ENCODE measurements around the gene ALG12. TPM values are rescaled to one million over a fixed set of nuclear protein-coding genes. Genes with fewer than 3 reads are reported as not detected.

Gene ALG12
- polyA plus RNA-seq, 3 donors: 7.2 to 9.5 (median 9.0) TPM

DNA sequence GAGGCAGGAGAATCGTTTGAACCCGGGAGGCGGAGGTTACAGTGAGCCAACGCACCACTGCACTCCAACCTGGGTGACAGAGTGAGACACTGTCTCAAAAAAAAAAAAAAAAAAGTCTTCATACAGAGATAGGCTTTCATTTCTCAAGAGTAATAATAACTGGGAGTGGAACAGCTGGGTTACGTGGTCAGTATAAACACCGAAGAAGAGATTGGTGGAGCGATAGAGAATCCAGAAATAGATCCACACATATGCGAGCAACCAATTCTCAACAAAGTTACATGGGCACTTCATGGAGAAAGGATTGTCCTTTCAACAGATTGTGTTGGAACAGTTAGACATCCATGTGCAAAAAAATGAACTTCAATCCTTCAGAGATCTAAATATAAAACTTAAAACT lies 40.0 kb downstream of the ALG12 start:
- Mint-ChIP-seq H3K4me3 (no peak overlapping the region), H3K9me3 (peaks cover 8 to 27% (median 17%) of the 10 kb centered on the region in 7 donors), H3K36me3 (peaks cover 30 to 56% of the 10 kb centered on the region in 2 donors), H3K27me3 (ENCODE audit: low read depth in 3 of 3) (peaks cover 0 to 2% (median 0%) of the 10 kb centered on the region in 3 donors), H3K4me1 (peaks cover 10% of the 10 kb centered on the region), H3K27ac (no peak overlapping the region)
- H3K27ac ChIP-seq (ENCODE audit: low read depth in 1 of 2, low read length in 2 of 2): no peak overlapping the region
- DNase-seq: no peak
- peaks cover 0 to 25% of the 10 kb centered on the region in 2 donors for H3K9me3 ChIP-seq (replicated peaks in 1 of 2; ENCODE audit: control insufficient read depth in 1 of 2, insufficient read depth in 1 of 2, low read length in 2 of 2)
- H3K79me2 ChIP-seq (ENCODE audit: insufficient read depth, low read length): peaks cover 97% of the 10 kb centered on the region
- intact Hi-C loops (cut with micrococcal nuclease): no loop called here
- no peak overlapping the region for H3K4me3 ChIP-seq (replicated peaks in 1 of 3; ENCODE audit: low read depth in 2 of 3, low read length in 3 of 3)
- TF ChIP-seq, protein P1, sequence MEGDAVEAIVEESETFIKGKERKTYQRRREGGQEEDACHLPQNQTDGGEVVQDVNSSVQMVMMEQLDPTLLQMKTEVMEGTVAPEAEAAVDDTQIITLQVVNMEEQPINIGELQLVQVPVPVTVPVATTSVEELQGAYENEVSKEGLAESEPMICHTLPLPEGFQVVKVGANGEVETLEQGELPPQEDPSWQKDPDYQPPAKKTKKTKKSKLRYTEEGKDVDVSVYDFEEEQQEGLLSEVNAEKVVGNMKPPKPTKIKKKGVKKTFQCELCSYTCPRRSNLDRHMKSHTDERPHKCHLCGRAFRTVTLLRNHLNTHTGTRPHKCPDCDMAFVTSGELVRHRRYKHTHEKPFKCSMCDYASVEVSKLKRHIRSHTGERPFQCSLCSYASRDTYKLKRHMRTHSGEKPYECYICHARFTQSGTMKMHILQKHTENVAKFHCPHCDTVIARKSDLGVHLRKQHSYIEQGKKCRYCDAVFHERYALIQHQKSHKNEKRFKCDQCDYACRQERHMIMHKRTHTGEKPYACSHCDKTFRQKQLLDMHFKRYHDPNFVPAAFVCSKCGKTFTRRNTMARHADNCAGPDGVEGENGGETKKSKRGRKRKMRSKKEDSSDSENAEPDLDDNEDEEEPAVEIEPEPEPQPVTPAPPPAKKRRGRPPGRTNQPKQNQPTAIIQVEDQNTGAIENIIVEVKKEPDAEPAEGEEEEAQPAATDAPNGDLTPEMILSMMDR (IDR thresholded peaks at IDR 0.05): no peak
- peaks cover 46% of the 10 kb centered on the region for H4K20me1 ChIP-seq (ENCODE audit: insufficient read depth, low read length)
- H3K9ac ChIP-seq (ENCODE audit: insufficient read depth, low read length, poor library complexity, severe bottlenecking): no peak overlapping the region
- no peaks in the 10 kb centered on the region for H3K27me3 ChIP-seq (ENCODE audit: control insufficient read depth in 2 of 2, insufficient read depth in 2 of 2, low read length in 2 of 2)
- H3K4me1 ChIP-seq (ENCODE audit: control insufficient read depth in 1 of 2, insufficient read depth in 2 of 2, low read length in 2 of 2): no peaks in the 10 kb centered on the region
- H3K36me3 ChIP-seq (replicated peaks in 1 of 2; ENCODE audit: control insufficient read depth in 1 of 2, insufficient read depth in 2 of 2, low read length in 2 of 2): peaks cover 6 to 33% of the 10 kb centered on the region in 2 donors
- no peak overlapping the region for H2AFZ ChIP-seq (ENCODE audit: insufficient read depth, low read depth, low read length, poor library complexity, severe bottlenecking)
- no peak overlapping the region for H3K4me2 ChIP-seq (replicated peaks; ENCODE audit: extremely low read depth, low read length, poor library complexity, severe bottlenecking)
- WGBS (ENCODE audit: insufficient coverage): 100% methylated on average over 1 of the region's 8 CpGs

DNA sequence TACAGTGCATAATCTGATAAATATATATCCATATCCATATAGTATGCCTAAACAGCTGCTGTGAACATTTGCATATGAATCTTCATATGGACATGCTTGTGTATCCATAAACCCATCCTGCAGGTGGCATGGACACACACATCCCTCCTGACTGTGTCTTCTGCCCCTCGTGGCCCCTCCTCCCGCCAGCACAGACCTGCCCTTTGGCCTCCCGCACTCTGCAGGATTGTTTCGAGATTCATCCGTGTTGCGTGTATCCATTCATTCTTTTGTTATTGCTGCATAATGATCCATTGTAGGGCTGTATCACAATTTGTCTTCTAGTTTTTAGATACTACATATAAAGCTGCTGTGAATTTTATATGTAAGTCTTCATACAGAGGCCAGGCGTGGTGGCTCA lies 40.6 kb downstream of the ALG12 start:
- H3K9me3 Mint-ChIP-seq: peaks cover 8 to 28% (median 17%) of the 10 kb centered on the region in 7 donors

More for the DNA sequence above, 40.6 kb downstream of the ALG12 start:
- H3K36me3 ChIP-seq (replicated peaks in 1 of 2; ENCODE audit: control insufficient read depth in 1 of 2, insufficient read depth in 2 of 2, low read length in 2 of 2): peaks cover 6 to 27% of the 10 kb centered on the region in 2 donors
- no peak overlapping the region for H3K9ac ChIP-seq (ENCODE audit: insufficient read depth, low read length, poor library complexity, severe bottlenecking)
- H4K20me1 ChIP-seq (ENCODE audit: insufficient read depth, low read length): peaks cover 52% of the 10 kb centered on the region
- no peaks in the 10 kb centered on the region for H3K4me1 ChIP-seq (ENCODE audit: control insufficient read depth in 1 of 2, insufficient read depth in 2 of 2, low read length in 2 of 2)
- no peaks in the 10 kb centered on the region for H3K27me3 ChIP-seq (ENCODE audit: control insufficient read depth in 2 of 2, insufficient read depth in 2 of 2, low read length in 2 of 2)
- H3K9me3 ChIP-seq (replicated peaks in 1 of 2; ENCODE audit: control insufficient read depth in 1 of 2, insufficient read depth in 1 of 2, low read length in 2 of 2): peaks cover 0 to 25% of the 10 kb centered on the region in 2 donors
- peaks cover 97% of the 10 kb centered on the region for H3K79me2 ChIP-seq (ENCODE audit: insufficient read depth, low read length)
- H3K4me3 Mint-ChIP-seq: no peak overlapping the region
- no peak for DNase-seq
- TF ChIP-seq, protein P1 (IDR thresholded peaks at IDR 0.05): no peak
- H3K27me3 Mint-ChIP-seq (ENCODE audit: low read depth in 3 of 3): peaks cover 0 to 2% (median 0%) of the 10 kb centered on the region in 3 donors
- no peak overlapping the region for H3K27ac Mint-ChIP-seq
- no peak overlapping the region for H2AFZ ChIP-seq (ENCODE audit: insufficient read depth, low read depth, low read length, poor library complexity, severe bottlenecking)
- intact Hi-C loops (cut with micrococcal nuclease): no loop called here
- H3K4me3 ChIP-seq (replicated peaks in 1 of 3; ENCODE audit: low read depth in 2 of 3, low read length in 3 of 3): no peak overlapping the region
- no peak overlapping the region for H3K27ac ChIP-seq (ENCODE audit: low read depth in 1 of 2, low read length in 2 of 2)
- peaks cover 10% of the 10 kb centered on the region for H3K4me1 Mint-ChIP-seq
- H3K36me3 Mint-ChIP-seq: peaks cover 28 to 50% of the 10 kb centered on the region in 2 donors
- WGBS (ENCODE audit: insufficient coverage): 97% methylated on average over 3 of the region's 7 CpGs
- no peak overlapping the region for H3K4me2 ChIP-seq (replicated peaks; ENCODE audit: extremely low read depth, low read length, poor library complexity, severe bottlenecking)

Data from CD14-positive monocyte (primary cell).